ENCODE data around the gene ANXA6. TPM values are rescaled to one million over a fixed set of nuclear protein-coding genes. Genes with fewer than 3 reads are reported as not detected.

The ANXA6 gene
- total RNA-seq, 1 donor, result 353 TPM

- no peaks in the 10 kb centered on the region for H3K27me3 ChIP-seq (ENCODE audit: insufficient read depth, low read length)
- no peak for TF ChIP-seq CTCF (IDR thresholded peaks at IDR 0.05; ENCODE audit: extremely low read depth, low read depth, low read length)
- no peaks in the 10 kb centered on the region for H3K79me2 ChIP-seq (ENCODE audit: insufficient read depth, low read length)
- no peaks in the 10 kb centered on the region for H4K20me1 ChIP-seq (ENCODE audit: insufficient read depth, low read length)
- H3K4me2 ChIP-seq (ENCODE audit: insufficient read depth, low read length), result no peak overlapping the region
- no peaks in the 10 kb centered on the region for H3K9me3 ChIP-seq (ENCODE audit: low read depth, low read length)
- H3K27ac ChIP-seq (ENCODE audit: low read depth, low read length), result no peak overlapping the region
- peaks cover 26% of the 10 kb centered on the region for H3K4me1 ChIP-seq (ENCODE audit: insufficient read depth, low read length)
- no peaks in the 10 kb centered on the region for H3K36me3 ChIP-seq (ENCODE audit: insufficient read depth, low read length)
- DNase-seq (ENCODE audit: insufficient read length, low spot score, missing footprints), result no peak
- H2AFZ ChIP-seq (ENCODE audit: low read length), result no peak overlapping the region
- no peak overlapping the region for H3K4me3 ChIP-seq (ENCODE audit: insufficient read depth, low read length)
Observed at GRCh38 chr5:151088986-151089385, 68.6 kb downstream of the ANXA6 start.

GRCh38 chr5:151087486-151087885 is 70.1 kb downstream of the ANXA6 start:
- Histone ChIP-seq H3K27me3 (ENCODE audit: insufficient read depth, low read length) (no peaks in the 10 kb centered on the region), H3K4me2 (ENCODE audit: insufficient read depth, low read length) (no peak overlapping the region), H3K4me1 (ENCODE audit: insufficient read depth, low read length) (peaks cover 12% of the 10 kb centered on the region)

GRCh38 chr5:151086905-151087360 is 70.6 kb downstream of the ANXA6 start:
- no peak for TF ChIP-seq CTCF (IDR thresholded peaks at IDR 0.05; ENCODE audit: extremely low read depth, low read depth, low read length)
- H3K4me3 ChIP-seq (ENCODE audit: insufficient read depth, low read length), result no peak overlapping the region
- no peaks in the 10 kb centered on the region for H3K36me3 ChIP-seq (ENCODE audit: insufficient read depth, low read length)
- H3K79me2 ChIP-seq (ENCODE audit: insufficient read depth, low read length), result no peaks in the 10 kb centered on the region
- H3K27ac ChIP-seq (ENCODE audit: low read depth, low read length), result no peak overlapping the region
- no peaks in the 10 kb centered on the region for H3K27me3 ChIP-seq (ENCODE audit: insufficient read depth, low read length)
- H4K20me1 ChIP-seq (ENCODE audit: insufficient read depth, low read length), result no peaks in the 10 kb centered on the region
- DNase-seq (ENCODE audit: insufficient read length, low spot score, missing footprints), result no peak
- no peak overlapping the region for H3K4me2 ChIP-seq (ENCODE audit: insufficient read depth, low read length)
- H3K9me3 ChIP-seq (ENCODE audit: low read depth, low read length), result no peaks in the 10 kb centered on the region
- peaks cover 14% of the 10 kb centered on the region for H3K4me1 ChIP-seq (ENCODE audit: insufficient read depth, low read length)
- H2AFZ ChIP-seq (ENCODE audit: low read length), result no peak overlapping the region

More at GRCh38 chr5:151087486-151087885, 70.1 kb downstream of the ANXA6 start:
- Histone ChIP-seq H4K20me1 (ENCODE audit: insufficient read depth, low read length) (no peaks in the 10 kb centered on the region), H3K4me3 (ENCODE audit: insufficient read depth, low read length) (no peak overlapping the region), H3K9me3 (ENCODE audit: low read depth, low read length) (no peaks in the 10 kb centered on the region), H3K27ac (ENCODE audit: low read depth, low read length) (no peak overlapping the region), H2AFZ (ENCODE audit: low read length) (no peak overlapping the region), H3K79me2 (ENCODE audit: insufficient read depth, low read length) (no peaks in the 10 kb centered on the region), H3K36me3 (ENCODE audit: insufficient read depth, low read length) (no peaks in the 10 kb centered on the region)
- DNase-seq (ENCODE audit: insufficient read length, low spot score, missing footprints), result no peak
- TF ChIP-seq CTCF (IDR thresholded peaks at IDR 0.05; ENCODE audit: extremely low read depth, low read depth, low read length), result no peak

- H3K27me3 ChIP-seq (ENCODE audit: insufficient read depth, low read length), result no peaks in the 10 kb centered on the region
- H2AFZ ChIP-seq (ENCODE audit: low read length), result no peak overlapping the region
- peaks cover 15% of the 10 kb centered on the region for H3K4me1 ChIP-seq (ENCODE audit: insufficient read depth, low read length)
- no peaks in the 10 kb centered on the region for H3K9me3 ChIP-seq (ENCODE audit: low read depth, low read length)
- no peaks in the 10 kb centered on the region for H4K20me1 ChIP-seq (ENCODE audit: insufficient read depth, low read length)
- no peak for TF ChIP-seq CTCF (IDR thresholded peaks at IDR 0.05; ENCODE audit: extremely low read depth, low read depth, low read length)
- H3K36me3 ChIP-seq (ENCODE audit: insufficient read depth, low read length), result no peaks in the 10 kb centered on the region
- H3K4me3 ChIP-seq (ENCODE audit: insufficient read depth, low read length), result no peak overlapping the region
- DNase-seq (ENCODE audit: insufficient read length, low spot score, missing footprints), result no peak
- H3K27ac ChIP-seq (ENCODE audit: low read depth, low read length), result no peak overlapping the region
- H3K4me2 ChIP-seq (ENCODE audit: insufficient read depth, low read length), result no peak overlapping the region
- no peaks in the 10 kb centered on the region for H3K79me2 ChIP-seq (ENCODE audit: insufficient read depth, low read length)
Observed at GRCh38 chr5:151086192-151086869, 71.2 kb downstream of the ANXA6 start.
